Measurements from ENCODE around the gene TUFT1. TPM values are rescaled to one million over a fixed set of nuclear protein-coding genes. Genes with fewer than 3 reads are reported as not detected.

TUFT1 gene
- total and polyA plus RNA-seq, 7 experiments from 2014 or later, result 0.92 to 4.8 (median 3.1) TPM

GRCh38 chr1:151629278-151629677 lies 89.2 kb downstream of the TUFT1 start:
- no peaks in the 10 kb centered on the region for H3K27me3 ChIP-seq (ENCODE audit: control insufficient read depth in 2 of 2, insufficient read depth in 2 of 2, low read length in 2 of 2)
- ChIA-PET POLR2A (interaction anchor here (0.6 kb wide), 1 partner anchor 1001 kb away, joined by 4 read pairs; no protein-coding TSS in a partner anchor), CTCF (no interaction called here)
- no peak overlapping the region for H3K27ac ChIP-seq (ENCODE audit: low read depth, low read length)
- H3K4me1 Mint-ChIP-seq, result peaks cover 0 to 28% (median 15%) of the 10 kb centered on the region in 7 donors
- H3K9me3 Mint-ChIP-seq, result peaks cover 0 to 2% (median 0%) of the 10 kb centered on the region in 11 donors
- no peak overlapping the region for H3K4me3 ChIP-seq (ENCODE audit: low read length)
- H3K27ac Mint-ChIP-seq, result no peak overlapping the region
- H3K4me3 Mint-ChIP-seq, result no peak overlapping the region
- H3K27me3 Mint-ChIP-seq, result no peaks in the 10 kb centered on the region
- peaks cover 0 to 25% (median 6%) of the 10 kb centered on the region in 5 donors for H3K36me3 Mint-ChIP-seq
- H3K9me3 ChIP-seq (ENCODE audit: control insufficient read depth in 2 of 3, low read length in 3 of 3), result no peaks in the 10 kb centered on the region
- DNase-seq (no peak), ATAC-seq (no peak)
- no peaks in the 10 kb centered on the region for H3K36me3 ChIP-seq (ENCODE audit: control insufficient read depth in 2 of 3, insufficient read depth in 3 of 3, low read length in 3 of 3)
- H3K4me1 ChIP-seq (ENCODE audit: control insufficient read depth in 2 of 2, insufficient read depth in 2 of 2, low read length in 2 of 2), result no peaks in the 10 kb centered on the region
- intact Hi-C loops (cut with micrococcal nuclease), result no loop called here

Small RNAs within 50 kb of the gene (microRNA-seq; reads per million reads assigned to microRNA genes)
- not detected for gene MIR554 (ENCODE audit: borderline microRNAs expressed)

Other genes starting within 250 kb of the TUFT1 start
- 10 to 100 TPM; 64.0 to 91.9 (median 76.3) TPM for gene PI4KB, start 212.9 kb upstream of the TUFT1 start, total RNA-seq
- gene PI4KB, start 212.9 kb upstream of the TUFT1 start, polyA plus RNA-seq, result 10 to 100 TPM; 48.5 to 76.7 TPM
- gene RFX5, start 193.1 kb upstream of the TUFT1 start, total RNA-seq, result 10 to 100 TPM; 62.6 to 89.3 (median 82.2) TPM
- 10 to 100 TPM; 26.6 to 29.6 TPM for gene RFX5, start 193.1 kb upstream of the TUFT1 start, polyA plus RNA-seq
- gene SELENBP1, start 167.6 kb upstream of the TUFT1 start, total RNA-seq, result not detected
- gene SELENBP1, start 167.6 kb upstream of the TUFT1 start, polyA plus RNA-seq, result not detected
- 100 to 1,000 TPM; 190 to 339 (median 267) TPM for gene PSMB4, start 140.7 kb upstream of the TUFT1 start, total RNA-seq
- gene PSMB4, start 140.7 kb upstream of the TUFT1 start, polyA plus RNA-seq, result 10 to 100 TPM; 54.5 to 60.8 TPM
- gene POGZ, start 80.8 kb upstream of the TUFT1 start, total RNA-seq, result 100 to 1,000 TPM in 4 of 5 experiments, 10 to 100 TPM in 1; 83.7 to 143 (median 112) TPM
- gene POGZ, start 80.8 kb upstream of the TUFT1 start, polyA plus RNA-seq, result 10 to 100 TPM in 1 of 2 donors, 1 to 10 TPM in 1; 7.4 to 14.1 TPM
- 1 to 10 TPM in 2 of 5 experiments, under 1 TPM in 2, not detected in 1; 0.29 to 2.4 (median 1.3) TPM for gene CGN, start 28.9 kb upstream of the TUFT1 start, total RNA-seq
- gene CGN, start 28.9 kb upstream of the TUFT1 start, polyA plus RNA-seq, result under 1 TPM in 1 of 2 donors, not detected in 1; 0.25 TPM
- gene SNX27, start 71.7 kb downstream of the TUFT1 start, total RNA-seq, result 10 to 100 TPM; 25.5 to 42.1 (median 41.0) TPM
- 10 to 100 TPM; 11.7 to 14.7 TPM for gene SNX27, start 71.7 kb downstream of the TUFT1 start, polyA plus RNA-seq
- gene CELF3, start 176.5 kb downstream of the TUFT1 start, total RNA-seq, result not detected
- gene CELF3, start 176.5 kb downstream of the TUFT1 start, polyA plus RNA-seq, result not detected
- not detected for gene RIIAD1, start 181.2 kb downstream of the TUFT1 start, total RNA-seq
- gene RIIAD1, start 181.2 kb downstream of the TUFT1 start, polyA plus RNA-seq, result not detected
- gene MRPL9, start 223.2 kb downstream of the TUFT1 start, total RNA-seq, result 100 to 1,000 TPM in 2 of 5 experiments, 10 to 100 TPM in 3; 77.0 to 133 (median 81.5) TPM
- 100 to 1,000 TPM; 127 to 168 TPM for gene MRPL9, start 223.2 kb downstream of the TUFT1 start, polyA plus RNA-seq

Data from naive thymus-derived CD4-positive, alpha-beta T cell (primary cell).